A549 (cell line): ENCODE data around the gene CFAP73. TPM values are rescaled to one million over a fixed set of nuclear protein-coding genes. Genes with fewer than 3 reads are reported as not detected.

Experiments
- ATAC-seq, 2 experiments: fragments of 200-7000 bp in 1 of 2; fragments of >200 bp in 1 of 2; cut with Nextera tagmentation in 1 of 2; cut with Tn5 transposase in 1 of 2; 3 replicates each; pipeline versions ENCODE4 v1.8.0 to v1.9.1; 2018 to 2020; ENCODE audit warnings: mild to moderate bottlenecking in 1 of 2, moderate library complexity in 1 of 2
- CTCF ChIA-PET: fragments of 300-600 bp; sonication (Branson Sonifier 250); formaldehyde crosslinking; extraction: SDS; loops from one replicate; lab custom pipeline; 2021; ENCODE audit warnings: antibody characterized with exemption, inconsistent platforms; lab: Yijun Ruan, JAX
- POLR2A ChIA-PET: fragments of 350-600 bp; formaldehyde crosslinking; extraction: SDS; loops from one replicate; lab custom pipeline; 2021; ENCODE audit warnings: antibody characterized with exemption, inconsistent platforms; lab: Yijun Ruan, JAX
- DNase-seq, 2 experiments: peaks; one replicate each; pipeline versions ENCODE4 v3.0.0 to v3.0.0-alpha.2; 2011 to 2016; ENCODE audit warnings: low read depth in 1 of 2, low spot score in 1 of 2
- FAIRE-seq: peaks from 2 replicates; lab custom pipeline; 2011; peaks lifted over from hg19 to GRCh38; lab: Jason Lieb, UNC
- H3K27ac ChIP-seq, 2 experiments: fragments of >200 bp; sonication (Bioruptor Twin); formaldehyde crosslinking; 3 replicates each; pipeline ENCODE4 v1.5.1; 2016 to 2017
- H3K4me1 ChIP-seq: fragments of >200 bp; sonication (Bioruptor Twin); formaldehyde crosslinking; 3 replicates; pipeline ENCODE4 v1.6.1; 2016
- H3K4me2 ChIP-seq: fragments of >200 bp; sonication (Bioruptor Twin); formaldehyde crosslinking; 3 replicates; pipeline ENCODE4 v1.6.1; 2016
- H3K4me3 ChIP-seq: fragments of >200 bp; sonication (Bioruptor Twin); formaldehyde crosslinking; 3 replicates; pipeline ENCODE4 v1.5.1; 2016
- H3K9me3 ChIP-seq: fragments of >200 bp; sonication (Bioruptor Twin); formaldehyde crosslinking; 3 replicates; pipeline ENCODE4 v1.6.1; 2016
- BCL3 ChIP-seq: fragments of >200 bp; sonication (Bioruptor Twin); formaldehyde crosslinking; IDR thresholded peaks from 3 replicates; pipeline ENCODE4 v1.6.1; 2016
- BHLHE40 ChIP-seq: IDR thresholded peaks from 2 replicates; pipeline ENCODE4 v1.6.1; 2012; ENCODE audit warnings: low read depth, low read length, inconsistent platforms
- CBX2 ChIP-seq: fragments of 200-600 bp; sonication (generic); IDR thresholded peaks from 2 replicates; pipeline ENCODE4 v1.6.1; 2016; ENCODE audit warnings: low read depth, mild to moderate bottlenecking, borderline replicate concordance
- CHD4 ChIP-seq: fragments of 200-600 bp; sonication (generic); IDR thresholded peaks from 2 replicates; pipeline ENCODE4 v1.6.1; 2016; ENCODE audit warnings: antibody characterized with exemption, mild to moderate bottlenecking, borderline replicate concordance
- EHMT2 ChIP-seq: fragments of 200-600 bp; sonication (generic); IDR thresholded peaks from 2 replicates; pipeline ENCODE4 v1.6.1; 2016; ENCODE audit warnings: antibody characterized with exemption, low read depth, mild to moderate bottlenecking, moderate library complexity
- FOSB ChIP-seq: fragments of 250-450 bp; sonication (Bioruptor Pico); IDR thresholded peaks from 2 replicates; pipeline ENCODE4 v1.5.0; 2020; ENCODE audit warnings: mild to moderate bottlenecking, moderate library complexity
- HEYL ChIP-seq: fragments of 250-450 bp; sonication (Bioruptor Pico); IDR thresholded peaks from 2 replicates; pipeline ENCODE4 v1.8.0; 2021; ENCODE audit warnings: mild to moderate bottlenecking, moderate library complexity
- HMGXB4 ChIP-seq: fragments of 250-450 bp; sonication (Bioruptor Pico); IDR thresholded peaks from 2 replicates; pipeline ENCODE4 v1.5.0; 2021; ENCODE audit warnings: mild to moderate bottlenecking, moderate library complexity, borderline replicate concordance
- HOXA7 ChIP-seq: fragments of 250-450 bp; sonication (Bioruptor Pico); IDR thresholded peaks from 2 replicates; pipeline ENCODE4 v1.5.0; 2020; ENCODE audit warnings: mild to moderate bottlenecking, moderate library complexity
- JUN ChIP-seq, 2 experiments: fragments of >200 bp; sonication (Bioruptor Twin); formaldehyde crosslinking; IDR thresholded peaks; 2 replicates in 1 of 2; 3 replicates in 1 of 2; pipeline ENCODE4 v1.6.1; 2016 to 2017
- MAFK ChIP-seq: fragments of 450-650 bp; IDR thresholded peaks from 2 replicates; pipeline ENCODE4 v1.6.1; 2014; ENCODE audit not compliant: partially characterized antibody
- MAX ChIP-seq: IDR thresholded peaks from 2 replicates; pipeline ENCODE4 v1.6.1; 2012
- MAZ ChIP-seq: fragments of 150-350 bp; IDR thresholded peaks from 2 replicates; pipeline ENCODE4 v1.6.1; 2014; ENCODE audit warnings: antibody characterized with exemption, low read depth, low read length, borderline replicate concordance
- POLR2AphosphoS2 ChIP-seq: conservative IDR thresholded peaks from 2 replicates; pipeline ENCODE4 v1.6.1; 2012; ENCODE audit warnings: low read length, improper control_type of control experiment, inconsistent platforms
- RCOR1 ChIP-seq: fragments of 150-350 bp; IDR thresholded peaks from 2 replicates; pipeline ENCODE4 v1.6.1; 2014; ENCODE audit warnings: antibody characterized with exemption, low read length, low read depth
- RFX5 ChIP-seq: fragments of 450-650 bp; IDR thresholded peaks from 2 replicates; pipeline ENCODE4 v1.7.1; 2014; ENCODE audit warnings: antibody characterized with exemption, mild to moderate bottlenecking, moderate library complexity
- RNF2 ChIP-seq: fragments of 200-600 bp; sonication (generic); IDR thresholded peaks from 2 replicates; pipeline ENCODE4 v1.6.1; 2016; ENCODE audit warnings: low read depth, mild to moderate bottlenecking, antibody characterized with exemption, moderate library complexity, borderline replicate concordance
- TP53 ChIP-seq: fragments of 250-450 bp; sonication (Bioruptor Pico); IDR thresholded peaks from 2 replicates; pipeline ENCODE4 v1.5.0; 2021; ENCODE audit warnings: mild to moderate bottlenecking, moderate library complexity
- ZFP36 ChIP-seq: fragments of 450-650 bp; IDR thresholded peaks from 2 replicates; pipeline ENCODE4 v1.6.1; 2014; ENCODE audit warnings: borderline replicate concordance; ENCODE audit not compliant: partially characterized antibody
- ZNF302 ChIP-seq: fragments of 250-450 bp; sonication (Bioruptor Pico); IDR thresholded peaks from 2 replicates; pipeline ENCODE4 v1.9.0; 2021; ENCODE audit warnings: inconsistent platforms, mild to moderate bottlenecking, moderate library complexity
- ZSCAN20 ChIP-seq: fragments of 250-450 bp; sonication (Bioruptor Pico); IDR thresholded peaks from 2 replicates; pipeline ENCODE4 v1.8.0; 2022; ENCODE audit warnings: mild to moderate bottlenecking, moderate library complexity
- WGBS: methylation state at CpG from one replicate; pipeline ENCODE4 v1.1.6; 2017; ENCODE audit errors: missing lambda C conversion rate; 5-methylcytosine and 5-hydroxymethylcytosine counted together
- polyA plus RNA-seq, 4 experiments: library from polyadenylated mRNA; depleted of rRNA in 3 of 4; stranded (reverse); fragments of >200 nt; fragmentation: RNase III in 1 of 4; extraction: RNeasy Plus Mini Kit Qiagen cat#74134 plus additional on column Dnase treatment in 1 of 4; gene quantifications; 2 replicates in 3 of 4; 3 replicates in 1 of 4; pipeline ENCODE4 v1.2.3, GENCODE V29; 2011 to 2017

CFAP73 gene
- polyA plus RNA-seq, 2 of the 4 experiments (the other 2 are of a cell fraction) = 0.05 TPM; not detected in 1

GRCh38 chr12:113163030-113163360 is 13.5 kb downstream of the CFAP73 start:
- WGBS = 94% methylated on average over 9 of the region's 12 CpGs
- no peak overlapping the region for H3K27ac ChIP-seq
- ATAC-seq (no peak), DNase-seq (no peak), FAIRE-seq (no peak)
- no peak overlapping the region for H3K4me2 ChIP-seq
- peaks cover 12% of the 10 kb centered on the region for H3K4me1 ChIP-seq
- ChIA-PET CTCF (interaction anchor here (0.8 to 4.5 kb wide), 5 partner anchors 9 to 114 kb away, joined by 3 to 25 read pairs (median 4); no protein-coding TSS in a partner anchor), POLR2A (no interaction called here)
- H3K9me3 ChIP-seq = no peaks in the 10 kb centered on the region
- no peak for TF ChIP-seq MAX
- no peak for TF ChIP-seq POLR2AphosphoS2
- TF ChIP-seq RCOR1 = no peak
- no peak for TF ChIP-seq RNF2
- TF ChIP-seq CHD4 = no peak
- no peak for TF ChIP-seq BHLHE40
- TF ChIP-seq MAZ = no peak
- TF ChIP-seq HOXA7 (CRISPR knock-in tag) = no peak
- TF ChIP-seq RFX5 = no peak
- no peak for TF ChIP-seq CBX2
- no peak for TF ChIP-seq FOSB (CRISPR knock-in tag)
- no peak overlapping the region for H3K4me3 ChIP-seq

- H3K4me1 ChIP-seq = peaks cover 12% of the 10 kb centered on the region
- 97% methylated on average over 10 of the region's 13 CpGs for WGBS
- DNase-seq (no peak), ATAC-seq (no peak), FAIRE-seq (no peak)
- H3K9me3 ChIP-seq = no peaks in the 10 kb centered on the region
- H3K4me3 ChIP-seq = no peak overlapping the region
- H3K4me2 ChIP-seq = no peak overlapping the region
- no peak overlapping the region for H3K27ac ChIP-seq
- ChIA-PET POLR2A (no interaction called here), CTCF (interaction anchor here (0.6 to 4.5 kb wide), 6 partner anchors 9 to 115 kb away, joined by 3 to 31 read pairs (median 8); no protein-coding TSS in a partner anchor)
- no peak for TF ChIP-seq EHMT2
- no peak for TF ChIP-seq TP53 (CRISPR knock-in tag)
Observed at GRCh38 chr12:113164014-113164413, 14.5 kb downstream of the CFAP73 start.

- no peak for FAIRE-seq
- Histone ChIP-seq H3K9me3 (no peaks in the 10 kb centered on the region), H3K4me2 (no peak overlapping the region), H3K4me1 (peaks cover 12% of the 10 kb centered on the region), H3K4me3 (no peak overlapping the region), H3K27ac (no peak overlapping the region)
- ChIA-PET CTCF (interaction anchor here (0.6 to 3.0 kb wide), 9 partner anchors 9 to 1224 kb away, joined by 3 to 31 read pairs (median 3); no protein-coding TSS in a partner anchor), POLR2A (interaction anchor here (1.1 kb wide), 1 partner anchor 9 kb away, joined by 3 read pairs; no protein-coding TSS in a partner anchor)
- no peak for TF ChIP-seq ZSCAN20
- no peak for TF ChIP-seq ZNF302 (CRISPR knock-in tag)
- no peak for TF ChIP-seq TP53 (CRISPR knock-in tag)
- no peak for TF ChIP-seq HEYL (CRISPR knock-in tag)
- TF ChIP-seq JUN (IDR thresholded peaks at IDR 0.05) = no peak
- no peak for TF ChIP-seq MAFK
- TF ChIP-seq ZFP36 = no peak
- no peak for TF ChIP-seq HMGXB4 (CRISPR knock-in tag)
- TF ChIP-seq BCL3 = no peak
- no peak for ATAC-seq
- no peak for DNase-seq
- 96% methylated on average over 30 of the region's 32 CpGs for WGBS
Observed at GRCh38 chr12:113165521-113166450, 16.3 kb downstream of the CFAP73 start.
